ENCODE measurements around the gene FAM25C.
"Not testable (repeated sequence)": the region's sequence is repeated elsewhere in the genome, so short reads cannot be mapped to it uniquely, and the experiment has no call there.

DNA sequence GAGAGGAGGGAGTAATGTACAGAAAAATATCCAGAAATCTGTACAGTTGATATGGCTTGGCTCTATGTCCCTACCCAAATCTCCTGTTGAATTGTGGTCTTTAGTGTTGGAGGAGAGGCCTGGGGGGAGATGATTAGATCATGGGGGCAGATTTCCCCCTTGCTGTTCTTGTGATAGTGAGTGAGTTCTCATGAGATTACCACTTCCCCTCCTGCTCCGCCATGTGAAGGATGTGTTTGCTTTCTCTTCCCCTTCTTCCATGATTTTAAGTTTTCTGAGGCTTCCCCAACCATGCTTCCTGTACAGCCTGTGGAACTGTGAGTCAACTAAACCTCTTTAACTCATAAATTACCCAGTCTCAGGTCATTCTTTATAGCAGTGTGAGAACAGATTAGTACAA, 52.2 kb downstream of the FAM25C start:
- TF ChIP-seq, protein P1, sequence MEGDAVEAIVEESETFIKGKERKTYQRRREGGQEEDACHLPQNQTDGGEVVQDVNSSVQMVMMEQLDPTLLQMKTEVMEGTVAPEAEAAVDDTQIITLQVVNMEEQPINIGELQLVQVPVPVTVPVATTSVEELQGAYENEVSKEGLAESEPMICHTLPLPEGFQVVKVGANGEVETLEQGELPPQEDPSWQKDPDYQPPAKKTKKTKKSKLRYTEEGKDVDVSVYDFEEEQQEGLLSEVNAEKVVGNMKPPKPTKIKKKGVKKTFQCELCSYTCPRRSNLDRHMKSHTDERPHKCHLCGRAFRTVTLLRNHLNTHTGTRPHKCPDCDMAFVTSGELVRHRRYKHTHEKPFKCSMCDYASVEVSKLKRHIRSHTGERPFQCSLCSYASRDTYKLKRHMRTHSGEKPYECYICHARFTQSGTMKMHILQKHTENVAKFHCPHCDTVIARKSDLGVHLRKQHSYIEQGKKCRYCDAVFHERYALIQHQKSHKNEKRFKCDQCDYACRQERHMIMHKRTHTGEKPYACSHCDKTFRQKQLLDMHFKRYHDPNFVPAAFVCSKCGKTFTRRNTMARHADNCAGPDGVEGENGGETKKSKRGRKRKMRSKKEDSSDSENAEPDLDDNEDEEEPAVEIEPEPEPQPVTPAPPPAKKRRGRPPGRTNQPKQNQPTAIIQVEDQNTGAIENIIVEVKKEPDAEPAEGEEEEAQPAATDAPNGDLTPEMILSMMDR (IDR thresholded peaks at IDR 0.05): not testable (repeated sequence)
- TF ChIP-seq POLR2A (IDR thresholded peaks at IDR 0.05): not testable (repeated sequence)

All from right lobe of liver (tissue), 4 donors.